Astrocyte (in vitro differentiated cells and primary cell): ENCODE measurements around the gene EIF1AD. TPM values are rescaled to one million over a fixed set of nuclear protein-coding genes. Genes with fewer than 3 reads are reported as not detected.

Experiments
- DNase-seq: peaks from one replicate; pipeline ENCODE4 v3.0.0-alpha.2; 2010; ENCODE audit warnings: low read depth
- FAIRE-seq: peaks from 2 replicates; lab custom pipeline; 2011; peaks lifted over from hg19 to GRCh38; lab: Jason Lieb, UNC
- H2AFZ ChIP-seq: 2 replicates; pipeline ENCODE4 v1.6.0; 2012; ENCODE audit warnings: low read depth, low read length, inconsistent platforms
- H3K27ac ChIP-seq: 2 replicates; pipeline ENCODE4 v1.5.1; 2011; ENCODE audit warnings: low read depth, low read length, inconsistent platforms
- H3K27me3 ChIP-seq: 2 replicates; pipeline ENCODE4 v1.6.0; 2011; ENCODE audit warnings: low read length, inconsistent platforms; ENCODE audit not compliant: insufficient read depth
- H3K36me3 ChIP-seq: 2 replicates; pipeline ENCODE4 v1.5.1; 2011; ENCODE audit warnings: low read length, inconsistent platforms; ENCODE audit not compliant: insufficient read depth
- H3K4me1 ChIP-seq: 2 replicates; pipeline ENCODE4 v1.5.1; 2011; ENCODE audit warnings: low read length, inconsistent platforms; ENCODE audit not compliant: insufficient read depth
- H3K4me2 ChIP-seq: 2 replicates; pipeline ENCODE4 v1.6.0; 2012; ENCODE audit warnings: low read length, inconsistent platforms
- H3K4me3 ChIP-seq: 2 replicates; pipeline ENCODE4 v1.5.1; 2011; ENCODE audit warnings: low read depth, mild to moderate bottlenecking, low read length, inconsistent platforms; ENCODE audit not compliant: insufficient read depth
- H3K79me2 ChIP-seq: 2 replicates; pipeline ENCODE4 v1.6.0; 2012; ENCODE audit warnings: mild to moderate bottlenecking, low read length, inconsistent platforms; ENCODE audit not compliant: insufficient read depth
- H3K9ac ChIP-seq: 2 replicates; pipeline ENCODE4 v1.6.0; 2012; ENCODE audit warnings: mild to moderate bottlenecking, low read length, inconsistent platforms
- H3K9me3 ChIP-seq: 2 replicates; pipeline ENCODE4 v1.5.1; 2012; ENCODE audit warnings: low read depth, mild to moderate bottlenecking, low read length, inconsistent platforms; ENCODE audit not compliant: insufficient read depth
- H4K20me1 ChIP-seq: 2 replicates; pipeline ENCODE4 v1.6.0; 2012; ENCODE audit warnings: low read length, inconsistent platforms; ENCODE audit not compliant: insufficient read depth
- H3K27ac Mint-ChIP-seq: one replicate; pipeline ENCODE4 v1.8.0; 2021; ENCODE audit warnings: mild to moderate bottlenecking, mixed read lengths; ENCODE audit not compliant: unreplicated experiment
- H3K27me3 Mint-ChIP-seq: one replicate; pipeline ENCODE4 v1.8.0; 2021; ENCODE audit warnings: low read depth, mixed read lengths; ENCODE audit not compliant: unreplicated experiment
- H3K36me3 Mint-ChIP-seq: one replicate; pipeline ENCODE4 v1.8.0; 2021; ENCODE audit warnings: low read depth, mixed read lengths; ENCODE audit not compliant: unreplicated experiment
- H3K4me1 Mint-ChIP-seq: one replicate; pipeline ENCODE4 v1.8.0; 2021; ENCODE audit warnings: low read depth, mixed read lengths; ENCODE audit not compliant: unreplicated experiment
- H3K4me3 Mint-ChIP-seq: one replicate; pipeline ENCODE4 v1.8.0; 2021; ENCODE audit warnings: mild to moderate bottlenecking, moderate library complexity, mixed read lengths; ENCODE audit not compliant: unreplicated experiment
- H3K9me3 Mint-ChIP-seq: one replicate; pipeline ENCODE4 v1.8.0; 2021; ENCODE audit warnings: mild to moderate bottlenecking, mixed read lengths; ENCODE audit not compliant: unreplicated experiment
- EZH2 ChIP-seq: IDR thresholded peaks from 2 replicates; pipeline ENCODE4 v1.6.1; 2012; ENCODE audit warnings: mild to moderate bottlenecking, low read length, inconsistent platforms; ENCODE audit not compliant: insufficient read depth
- total RNA-seq: library from RNA; stranded (reverse); gene quantifications from 2 replicates; pipeline ENCODE4 v1.2.1, GENCODE V29; 2021
- TF ChIP-seq, protein P1 (sequence below): IDR thresholded peaks from 2 replicates; pipeline ENCODE4 v1.5.1; 2011; ENCODE audit warnings: low read depth, mild to moderate bottlenecking, inconsistent platforms, low read length, moderate library complexity; ENCODE audit not compliant: insufficient read depth

The EIF1AD gene
- total RNA-seq, 1 donor from 2014 or later: 42.7 TPM

GRCh38 chr11:66036334-66036710, 34.4 kb upstream of the EIF1AD start:
- no peak for FAIRE-seq

DNA sequence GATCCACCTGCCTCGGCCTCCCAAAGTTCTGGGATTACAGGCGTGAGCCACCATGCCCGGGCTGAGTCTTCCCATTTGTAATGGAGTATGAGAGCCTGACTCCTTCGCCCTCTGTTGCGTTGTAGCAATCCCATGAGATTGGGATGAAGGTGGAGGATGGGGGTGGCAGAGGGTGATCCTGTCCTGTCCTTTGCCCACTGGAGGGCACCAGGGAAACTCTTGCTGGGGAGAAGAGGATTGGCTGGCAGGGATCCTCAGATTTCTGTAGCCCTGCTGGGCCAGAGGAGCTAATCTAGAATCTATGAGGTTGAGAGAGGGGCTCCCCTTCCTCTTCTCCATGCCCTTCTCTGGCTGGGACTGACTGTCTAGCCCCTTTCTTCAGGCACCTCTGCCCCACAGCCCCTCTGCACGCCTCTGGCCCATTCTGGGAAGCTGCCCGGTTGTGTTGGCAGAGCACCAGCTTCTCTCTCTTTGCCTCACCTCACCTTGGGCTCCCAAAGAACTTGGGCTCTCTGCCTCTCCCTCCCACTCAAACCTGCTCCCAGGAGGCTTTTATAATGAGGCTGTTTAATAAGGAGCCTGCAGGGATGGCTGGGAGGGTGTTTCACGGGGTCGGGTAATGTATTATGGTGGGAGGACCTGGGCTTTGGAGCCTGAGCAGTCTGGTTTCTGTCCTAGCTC, 33.8 kb upstream of the EIF1AD start:
- no peak overlapping the region for H2AFZ ChIP-seq
- H3K9ac ChIP-seq: no peak overlapping the region
- H4K20me1 ChIP-seq: no peaks in the 10 kb centered on the region
- no peaks in the 10 kb centered on the region for H3K79me2 ChIP-seq
- FAIRE-seq (no peak), DNase-seq (no peak)
- H3K4me1 Mint-ChIP-seq: no peaks in the 10 kb centered on the region
- no peaks in the 10 kb centered on the region for H3K27me3 ChIP-seq
- TF ChIP-seq EZH2: no peak
- TF ChIP-seq, protein P1, sequence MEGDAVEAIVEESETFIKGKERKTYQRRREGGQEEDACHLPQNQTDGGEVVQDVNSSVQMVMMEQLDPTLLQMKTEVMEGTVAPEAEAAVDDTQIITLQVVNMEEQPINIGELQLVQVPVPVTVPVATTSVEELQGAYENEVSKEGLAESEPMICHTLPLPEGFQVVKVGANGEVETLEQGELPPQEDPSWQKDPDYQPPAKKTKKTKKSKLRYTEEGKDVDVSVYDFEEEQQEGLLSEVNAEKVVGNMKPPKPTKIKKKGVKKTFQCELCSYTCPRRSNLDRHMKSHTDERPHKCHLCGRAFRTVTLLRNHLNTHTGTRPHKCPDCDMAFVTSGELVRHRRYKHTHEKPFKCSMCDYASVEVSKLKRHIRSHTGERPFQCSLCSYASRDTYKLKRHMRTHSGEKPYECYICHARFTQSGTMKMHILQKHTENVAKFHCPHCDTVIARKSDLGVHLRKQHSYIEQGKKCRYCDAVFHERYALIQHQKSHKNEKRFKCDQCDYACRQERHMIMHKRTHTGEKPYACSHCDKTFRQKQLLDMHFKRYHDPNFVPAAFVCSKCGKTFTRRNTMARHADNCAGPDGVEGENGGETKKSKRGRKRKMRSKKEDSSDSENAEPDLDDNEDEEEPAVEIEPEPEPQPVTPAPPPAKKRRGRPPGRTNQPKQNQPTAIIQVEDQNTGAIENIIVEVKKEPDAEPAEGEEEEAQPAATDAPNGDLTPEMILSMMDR: no peak
- H3K36me3 ChIP-seq: no peaks in the 10 kb centered on the region
- H3K4me3 ChIP-seq: no peak overlapping the region
- peaks cover 16% of the 10 kb centered on the region for H3K9me3 Mint-ChIP-seq
- H3K4me2 ChIP-seq: no peak overlapping the region
- H3K4me3 Mint-ChIP-seq: no peak overlapping the region
- H3K9me3 ChIP-seq: peaks cover 3% of the 10 kb centered on the region
- no peak overlapping the region for H3K27ac Mint-ChIP-seq
- H3K27ac ChIP-seq: no peak overlapping the region
- peaks cover 2% of the 10 kb centered on the region for H3K36me3 Mint-ChIP-seq
- H3K27me3 Mint-ChIP-seq: peaks cover 7% of the 10 kb centered on the region
- no peaks in the 10 kb centered on the region for H3K4me1 ChIP-seq

More at GRCh38 chr11:66036334-66036710, 34.4 kb upstream of the EIF1AD start:
- H4K20me1 ChIP-seq: no peaks in the 10 kb centered on the region
- Mint-ChIP-seq H3K4me1 (no peaks in the 10 kb centered on the region), H3K9me3 (peaks cover 16% of the 10 kb centered on the region), H3K4me3 (no peak overlapping the region), H3K27ac (no peak overlapping the region), H3K36me3 (peaks cover 2% of the 10 kb centered on the region), H3K27me3 (peaks cover 10% of the 10 kb centered on the region)
- no peak overlapping the region for H3K27ac ChIP-seq
- TF ChIP-seq, protein P1: no peak
- TF ChIP-seq EZH2: no peak
- H3K4me3 ChIP-seq: no peak overlapping the region
- no peak overlapping the region for H3K9ac ChIP-seq
- no peak overlapping the region for H3K4me2 ChIP-seq
- H3K9me3 ChIP-seq: peaks cover 3% of the 10 kb centered on the region
- no peaks in the 10 kb centered on the region for H3K36me3 ChIP-seq
- peaks cover 2% of the 10 kb centered on the region for H3K27me3 ChIP-seq
- H3K79me2 ChIP-seq: no peaks in the 10 kb centered on the region
- H2AFZ ChIP-seq: no peak overlapping the region
- no peaks in the 10 kb centered on the region for H3K4me1 ChIP-seq
- no peak for DNase-seq

GRCh38 chr11:66032957-66033735, 31.2 kb upstream of the EIF1AD start:
- H3K9me3 ChIP-seq: peaks cover 3% of the 10 kb centered on the region
- TF ChIP-seq, protein P1: no peak
- peaks cover 13% of the 10 kb centered on the region for H3K9me3 Mint-ChIP-seq
- H3K27me3 ChIP-seq: no peaks in the 10 kb centered on the region
- no peaks in the 10 kb centered on the region for H3K36me3 ChIP-seq
- H3K27me3 Mint-ChIP-seq: peaks cover 9% of the 10 kb centered on the region
- H3K4me1 Mint-ChIP-seq: no peaks in the 10 kb centered on the region
- no peak overlapping the region for H3K4me3 Mint-ChIP-seq
- no peak overlapping the region for H3K27ac ChIP-seq
- H3K4me3 ChIP-seq: no peak overlapping the region
- H3K9ac ChIP-seq: no peak overlapping the region
- H4K20me1 ChIP-seq: no peaks in the 10 kb centered on the region
- peaks cover 2% of the 10 kb centered on the region for H3K36me3 Mint-ChIP-seq
- H2AFZ ChIP-seq: no peak overlapping the region
- H3K27ac Mint-ChIP-seq: no peak overlapping the region
- no peak overlapping the region for H3K4me2 ChIP-seq
- DNase-seq (no peak), FAIRE-seq (no peak)
- H3K79me2 ChIP-seq: no peaks in the 10 kb centered on the region
- H3K4me1 ChIP-seq: no peaks in the 10 kb centered on the region
